Sigmoid colon (tissue), 7 donors: ENCODE measurements around the gene TMEM47. TPM values are rescaled to one million over a fixed set of nuclear protein-coding genes. Genes with fewer than 3 reads are reported as not detected.

Experiments
- DNase-seq: peaks from one replicate; pipeline ENCODE4 v3.0.0-alpha.2; 2019
- H3K27ac ChIP-seq, 4 donors: fragments of 200-600 bp; sonication (generic); one replicate each; pipeline ENCODE4 v1.5.1; 2016 to 2019; ENCODE audit warnings: mild to moderate bottlenecking in 1 of 4
- H3K27me3 ChIP-seq, 3 donors: fragments of 200-600 bp; sonication (generic); one replicate each; pipeline ENCODE4 v1.5.1; 2019; ENCODE audit warnings: mild to moderate bottlenecking in 1 of 3
- H3K36me3 ChIP-seq, 4 donors: fragments of 200-600 bp; sonication (generic); one replicate each; pipeline ENCODE4 v1.5.1; 2016 to 2019
- H3K4me1 ChIP-seq, 4 donors: fragments of 200-600 bp; sonication (generic); one replicate each; pipeline ENCODE4 v1.5.1; 2017 to 2019
- H3K4me3 ChIP-seq, 4 donors: fragments of 200-600 bp; sonication (generic); one replicate each; pipeline ENCODE4 v1.5.1; 2017 to 2019; ENCODE audit warnings: mild to moderate bottlenecking in 2 of 4, moderate library complexity in 1 of 4
- H3K9me3 ChIP-seq, 4 donors: fragments of 200-600 bp in 3 of 4; sonication (generic) in 3 of 4; one replicate each; pipeline versions ENCODE4 v1.5.1 to v1.6.1; 2013 to 2019
- EP300 ChIP-seq, 4 donors: sonication (generic); formaldehyde crosslinking; IDR thresholded peaks; one replicate each; pipeline ENCODE4 v1.6.1; 2017; ENCODE audit warnings: antibody characterized with exemption in 4 of 4
- POLR2A ChIP-seq, 2 donors: fragments of 450-650 bp; IDR thresholded peaks; one replicate each; pipeline ENCODE4 v1.6.1; 2016; ENCODE audit warnings: antibody characterized with exemption in 2 of 2, mild to moderate bottlenecking in 2 of 2, moderate library complexity in 2 of 2
- POLR2AphosphoS5 ChIP-seq, 4 donors: sonication (generic); formaldehyde crosslinking; IDR thresholded peaks; one replicate each; pipeline ENCODE4 v1.6.1; 2017; ENCODE audit warnings: antibody characterized with exemption in 4 of 4
- WGBS, 2 donors: extraction: QIAGEN DNeasy Blood & Tissue Kit; methylation state at CpG; one replicate each; pipeline ENCODE4 v1.1.7; 2013; 5-methylcytosine and 5-hydroxymethylcytosine counted together
- intact Hi-C: fragments of 100-400 bp; cut with DNase I; formaldehyde crosslinking; loops from one replicate; pipeline ENCODE4 v1.15.1; 2023
- polyA plus RNA-seq, 3 donors: library from polyadenylated mRNA; stranded (reverse); fragments of 200-250 nt; gene quantifications; one replicate each; pipeline ENCODE4 v1.2.3, GENCODE V29; 2013
- total RNA-seq, 4 donors: library from RNA; depleted of rRNA; stranded (reverse); fragments of >200 nt; gene quantifications; one replicate each; pipeline ENCODE4 v1.1.0, GENCODE V29; 2016
- TF ChIP-seq, protein P1 (sequence below), 4 experiments: fragments of 450-650 bp in 3 of 4; fragments of 200-600 bp in 1 of 4; IDR thresholded peaks; one replicate each; pipeline ENCODE4 v1.5.1; 2016 to 2019; ENCODE audit warnings: antibody characterized with exemption in 4 of 4, mild to moderate bottlenecking in 3 of 4, moderate library complexity in 2 of 4
- donor health status: healthy with polysubstance abuse.
- donor health status: Bipolar disorder and iron deficiency.
- donor health status: healthy.

The TMEM47 gene
- total and polyA plus RNA-seq, 7 donors: 1.2 to 98.1 (median 71.5) TPM

GRCh38 chrX:34631479-34632220 is 25.4 kb downstream of the TMEM47 start:
- DNase-seq: no peak
- WGBS, 2 donors: 72 to 81% methylated on average over 3 of the region's 3 CpGs
- Histone ChIP-seq H3K9me3 (no peaks in the 10 kb centered on the region), H3K4me3 (no peak overlapping the region), H3K27ac (no peak overlapping the region), H3K36me3 (peaks cover 0 to 3% (median 0%) of the 10 kb centered on the region in 4 donors), H3K4me1 (peaks cover 0 to 21% (median 0%) of the 10 kb centered on the region in 4 donors), H3K27me3 (no peaks in the 10 kb centered on the region)
- TF ChIP-seq POLR2A (IDR thresholded peaks at IDR 0.05): no peak
- no peak for TF ChIP-seq EP300 (IDR thresholded peaks at IDR 0.05)
- TF ChIP-seq, protein P1, sequence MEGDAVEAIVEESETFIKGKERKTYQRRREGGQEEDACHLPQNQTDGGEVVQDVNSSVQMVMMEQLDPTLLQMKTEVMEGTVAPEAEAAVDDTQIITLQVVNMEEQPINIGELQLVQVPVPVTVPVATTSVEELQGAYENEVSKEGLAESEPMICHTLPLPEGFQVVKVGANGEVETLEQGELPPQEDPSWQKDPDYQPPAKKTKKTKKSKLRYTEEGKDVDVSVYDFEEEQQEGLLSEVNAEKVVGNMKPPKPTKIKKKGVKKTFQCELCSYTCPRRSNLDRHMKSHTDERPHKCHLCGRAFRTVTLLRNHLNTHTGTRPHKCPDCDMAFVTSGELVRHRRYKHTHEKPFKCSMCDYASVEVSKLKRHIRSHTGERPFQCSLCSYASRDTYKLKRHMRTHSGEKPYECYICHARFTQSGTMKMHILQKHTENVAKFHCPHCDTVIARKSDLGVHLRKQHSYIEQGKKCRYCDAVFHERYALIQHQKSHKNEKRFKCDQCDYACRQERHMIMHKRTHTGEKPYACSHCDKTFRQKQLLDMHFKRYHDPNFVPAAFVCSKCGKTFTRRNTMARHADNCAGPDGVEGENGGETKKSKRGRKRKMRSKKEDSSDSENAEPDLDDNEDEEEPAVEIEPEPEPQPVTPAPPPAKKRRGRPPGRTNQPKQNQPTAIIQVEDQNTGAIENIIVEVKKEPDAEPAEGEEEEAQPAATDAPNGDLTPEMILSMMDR (IDR thresholded peaks at IDR 0.05): no peak
- no peak for TF ChIP-seq POLR2AphosphoS5 (IDR thresholded peaks at IDR 0.05)
- intact Hi-C loops: no loop called here

- intact Hi-C loops: no loop called here
- no peak overlapping the region for H3K27ac ChIP-seq
These were observed 27.5 kb downstream of the TMEM47 start for GRCh38 chrX:34629572-34629971.

GRCh38 chrX:34624416-34624815 is 32.7 kb downstream of the TMEM47 start:
- Histone ChIP-seq H3K4me1 (no peaks in the 10 kb centered on the region), H3K4me3 (no peak overlapping the region), H3K9me3 (no peaks in the 10 kb centered on the region), H3K27me3 (no peaks in the 10 kb centered on the region), H3K36me3 (no peaks in the 10 kb centered on the region), H3K27ac (no peak overlapping the region)
- no peak for TF ChIP-seq POLR2A (IDR thresholded peaks at IDR 0.05)
- no peak for TF ChIP-seq EP300 (IDR thresholded peaks at IDR 0.05)
- no peak for TF ChIP-seq POLR2AphosphoS5 (IDR thresholded peaks at IDR 0.05)
- TF ChIP-seq, protein P1 (IDR thresholded peaks at IDR 0.05): no peak
- intact Hi-C loops: no loop called here
- WGBS, 2 donors: 80 to 81% methylated on average over 2 of the region's 2 CpGs
- no peak for DNase-seq

More at GRCh38 chrX:34629572-34629971, 27.5 kb downstream of the TMEM47 start:
- no peak overlapping the region for H3K4me3 ChIP-seq
- H3K4me1 ChIP-seq: peaks cover 0 to 18% (median 0%) of the 10 kb centered on the region in 4 donors
- H3K36me3 ChIP-seq: peaks cover 0 to 3% (median 0%) of the 10 kb centered on the region in 4 donors
- no peaks in the 10 kb centered on the region for H3K9me3 ChIP-seq
- WGBS, 2 donors: 89 to 91% methylated on average over 3 of the region's 3 CpGs
- DNase-seq: no peak
- H3K27me3 ChIP-seq: no peaks in the 10 kb centered on the region
- TF ChIP-seq POLR2AphosphoS5 (IDR thresholded peaks at IDR 0.05) (no peak), POLR2A (IDR thresholded peaks at IDR 0.05) (no peak), EP300 (IDR thresholded peaks at IDR 0.05) (no peak)
- TF ChIP-seq, protein P1 (IDR thresholded peaks at IDR 0.05): no peak

- 67 to 88% methylated on average over 2 of the region's 2 CpGs for WGBS, 2 donors
- Histone ChIP-seq H3K4me3 (no peak overlapping the region), H3K27ac (no peak overlapping the region), H3K4me1 (no peaks in the 10 kb centered on the region), H3K27me3 (no peaks in the 10 kb centered on the region), H3K9me3 (no peaks in the 10 kb centered on the region), H3K36me3 (no peaks in the 10 kb centered on the region)
- no peak for DNase-seq
- TF ChIP-seq, protein P1 (IDR thresholded peaks at IDR 0.05): no peak
- TF ChIP-seq EP300 (IDR thresholded peaks at IDR 0.05) (no peak), POLR2A (IDR thresholded peaks at IDR 0.05) (no peak), POLR2AphosphoS5 (IDR thresholded peaks at IDR 0.05) (no peak)
- intact Hi-C loops: no loop called here
These were observed 37.2 kb downstream of the TMEM47 start for GRCh38 chrX:34619920-34620319.
